A549 (cell line): Measurements from ENCODE around the gene HCFC1R1. TPM values are rescaled to one million over a fixed set of nuclear protein-coding genes. Genes with fewer than 3 reads are reported as not detected.

Experiments
- ATAC-seq, 2 experiments: fragments of 200-7000 bp in 1 of 2; fragments of >200 bp in 1 of 2; cut with Nextera tagmentation in 1 of 2; cut with Tn5 transposase in 1 of 2; 3 replicates each; pipeline versions ENCODE4 v1.8.0 to v1.9.1; 2018 to 2020; ENCODE audit warnings: mild to moderate bottlenecking in 1 of 2, moderate library complexity in 1 of 2
- CTCF ChIA-PET: fragments of 300-600 bp; sonication (Branson Sonifier 250); formaldehyde crosslinking; extraction: SDS; loops from one replicate; lab custom pipeline; 2021; ENCODE audit warnings: antibody characterized with exemption, inconsistent platforms; lab: Yijun Ruan, JAX
- POLR2A ChIA-PET: fragments of 350-600 bp; formaldehyde crosslinking; extraction: SDS; loops from one replicate; lab custom pipeline; 2021; ENCODE audit warnings: antibody characterized with exemption, inconsistent platforms; lab: Yijun Ruan, JAX
- DNase-seq, 2 experiments: peaks; one replicate each; pipeline versions ENCODE4 v3.0.0 to v3.0.0-alpha.2; 2011 to 2016; ENCODE audit warnings: low read depth in 1 of 2, low spot score in 1 of 2
- FAIRE-seq: peaks from 2 replicates; lab custom pipeline; 2011; peaks lifted over from hg19 to GRCh38; lab: Jason Lieb, UNC
- H3K27ac ChIP-seq, 2 experiments: fragments of >200 bp; sonication (Bioruptor Twin); formaldehyde crosslinking; 3 replicates each; pipeline ENCODE4 v1.5.1; 2016 to 2017
- H3K4me1 ChIP-seq: fragments of >200 bp; sonication (Bioruptor Twin); formaldehyde crosslinking; 3 replicates; pipeline ENCODE4 v1.6.1; 2016
- H3K4me2 ChIP-seq: fragments of >200 bp; sonication (Bioruptor Twin); formaldehyde crosslinking; 3 replicates; pipeline ENCODE4 v1.6.1; 2016
- H3K4me3 ChIP-seq: fragments of >200 bp; sonication (Bioruptor Twin); formaldehyde crosslinking; 3 replicates; pipeline ENCODE4 v1.5.1; 2016
- H3K9me3 ChIP-seq: fragments of >200 bp; sonication (Bioruptor Twin); formaldehyde crosslinking; 3 replicates; pipeline ENCODE4 v1.6.1; 2016
- BHLHE40 ChIP-seq: IDR thresholded peaks from 2 replicates; pipeline ENCODE4 v1.6.1; 2012; ENCODE audit warnings: low read depth, low read length, inconsistent platforms
- CBX2 ChIP-seq: fragments of 200-600 bp; sonication (generic); IDR thresholded peaks from 2 replicates; pipeline ENCODE4 v1.6.1; 2016; ENCODE audit warnings: low read depth, mild to moderate bottlenecking, borderline replicate concordance
- CEBPB ChIP-seq, 2 experiments: fragments of >200 bp in 1 of 2; sonication (Bioruptor Twin) in 1 of 2; formaldehyde crosslinking in 1 of 2; IDR thresholded peaks; 2 replicates each; pipeline ENCODE4 v1.6.1; 2012 to 2016
- CHD2 ChIP-seq: fragments of 150-350 bp; IDR thresholded peaks from 2 replicates; pipeline ENCODE4 v1.6.1; 2014; ENCODE audit warnings: low read length; ENCODE audit not compliant: partially characterized antibody
- FOSL2 ChIP-seq, 2 experiments: fragments of 450-650 bp in 1 of 2; fragments of >200 bp in 1 of 2; sonication (Bioruptor Twin) in 1 of 2; formaldehyde crosslinking; IDR thresholded peaks; 2 replicates each; pipeline versions ENCODE4 v1.5.0 to v1.6.1; 2016 to 2020; ENCODE audit warnings: mild to moderate bottlenecking in 1 of 2, moderate library complexity in 1 of 2
- GATA3 ChIP-seq: IDR thresholded peaks from 2 replicates; pipeline ENCODE4 v1.6.1; 2012; ENCODE audit warnings: borderline replicate concordance
- HDAC2 ChIP-seq: fragments of 200-600 bp; sonication (generic); IDR thresholded peaks from 2 replicates; pipeline ENCODE4 v1.6.1; 2016
- HOXB5 ChIP-seq: fragments of 250-450 bp; sonication (Bioruptor Pico); IDR thresholded peaks from 2 replicates; pipeline ENCODE4 v1.5.0; 2020; ENCODE audit warnings: mild to moderate bottlenecking, moderate library complexity
- KDM1A ChIP-seq: fragments of 200-600 bp; sonication (generic); IDR thresholded peaks from 2 replicates; pipeline ENCODE4 v1.6.1; 2016; ENCODE audit warnings: low read depth, mild to moderate bottlenecking
- KDM5A ChIP-seq: fragments of 200-600 bp; sonication (generic); IDR thresholded peaks from 2 replicates; pipeline ENCODE4 v1.6.1; 2016; ENCODE audit warnings: antibody characterized with exemption, mild to moderate bottlenecking
- MAFK ChIP-seq: fragments of 450-650 bp; IDR thresholded peaks from 2 replicates; pipeline ENCODE4 v1.6.1; 2014; ENCODE audit not compliant: partially characterized antibody
- MYC ChIP-seq: IDR thresholded peaks from 2 replicates; pipeline ENCODE4 v1.6.1; 2012; ENCODE audit warnings: mild to moderate bottlenecking, inconsistent platforms, low read length, improper control_type of control experiment, borderline replicate concordance
- NPAS2 ChIP-seq: fragments of 250-450 bp; sonication (Bioruptor Pico); IDR thresholded peaks from 2 replicates; pipeline ENCODE4 v1.8.0; 2022; ENCODE audit warnings: mild to moderate bottlenecking, moderate library complexity, borderline replicate concordance
- NR3C1 ChIP-seq: fragments of >200 bp; sonication (Bioruptor Twin); formaldehyde crosslinking; IDR thresholded peaks from 3 replicates; pipeline ENCODE4 v1.6.1; 2017
- PHF8 ChIP-seq: fragments of 200-600 bp; sonication (generic); IDR thresholded peaks from 2 replicates; pipeline ENCODE4 v1.6.1; 2016; ENCODE audit warnings: low read depth, mild to moderate bottlenecking, antibody characterized with exemption, moderate library complexity, borderline replicate concordance
- RCOR1 ChIP-seq: fragments of 150-350 bp; IDR thresholded peaks from 2 replicates; pipeline ENCODE4 v1.6.1; 2014; ENCODE audit warnings: antibody characterized with exemption, low read length, low read depth
- RFX5 ChIP-seq: fragments of 450-650 bp; IDR thresholded peaks from 2 replicates; pipeline ENCODE4 v1.7.1; 2014; ENCODE audit warnings: antibody characterized with exemption, mild to moderate bottlenecking, moderate library complexity
- SREBF2 ChIP-seq: fragments of 450-650 bp; IDR thresholded peaks from 2 replicates; pipeline ENCODE4 v1.6.1; 2014; ENCODE audit warnings: mild to moderate bottlenecking, moderate library complexity
- USF2 ChIP-seq: fragments of 450-650 bp; IDR thresholded peaks from 2 replicates; pipeline ENCODE4 v1.6.1; 2014; ENCODE audit warnings: antibody characterized with exemption
- ZC3H11A ChIP-seq: fragments of 450-650 bp; IDR thresholded peaks from 2 replicates; pipeline ENCODE4 v1.6.1; 2014; ENCODE audit warnings: antibody characterized with exemption, mild to moderate bottlenecking
- ZNF302 ChIP-seq: fragments of 250-450 bp; sonication (Bioruptor Pico); IDR thresholded peaks from 2 replicates; pipeline ENCODE4 v1.9.0; 2021; ENCODE audit warnings: inconsistent platforms, mild to moderate bottlenecking, moderate library complexity
- ZSCAN20 ChIP-seq: fragments of 250-450 bp; sonication (Bioruptor Pico); IDR thresholded peaks from 2 replicates; pipeline ENCODE4 v1.8.0; 2022; ENCODE audit warnings: mild to moderate bottlenecking, moderate library complexity
- WGBS: methylation state at CpG from one replicate; pipeline ENCODE4 v1.1.6; 2017; ENCODE audit errors: missing lambda C conversion rate; 5-methylcytosine and 5-hydroxymethylcytosine counted together
- polyA plus RNA-seq, 4 experiments: library from polyadenylated mRNA; depleted of rRNA in 3 of 4; stranded (reverse); fragments of >200 nt; fragmentation: RNase III in 1 of 4; extraction: RNeasy Plus Mini Kit Qiagen cat#74134 plus additional on column Dnase treatment in 1 of 4; gene quantifications; 2 replicates in 3 of 4; 3 replicates in 1 of 4; pipeline ENCODE4 v1.2.3, GENCODE V29; 2011 to 2017
- TF ChIP-seq, protein P1 (sequence below): fragments of >200 bp; sonication (Bioruptor Twin); formaldehyde crosslinking; IDR thresholded peaks from 3 replicates; pipeline ENCODE4 v1.6.1; 2016
- TF ChIP-seq, protein P2 (sequence below): IDR thresholded peaks from 2 replicates; pipeline ENCODE4 v1.6.1; 2012

Gene HCFC1R1
- polyA plus RNA-seq, 2 of the 4 experiments (the other 2 are of a cell fraction): 46.4 to 179 TPM

- DNase-seq (no peak), FAIRE-seq (no peak), ATAC-seq (no peak)
- ChIA-PET POLR2A (interaction anchor here (1.0 kb wide), 1 partner anchor 13 kb away, joined by 3 read pairs; no protein-coding TSS in a partner anchor), CTCF (interaction anchor here (1.2 to 3.4 kb wide), 2 partner anchors 10 to 30 kb away, joined by 3 to 16 read pairs; no protein-coding TSS in a partner anchor)
- H3K4me1 ChIP-seq: peaks cover 15% of the 10 kb centered on the region
- 78% methylated on average over 11 of the region's 12 CpGs for WGBS
- H3K4me3 ChIP-seq: no peak overlapping the region
- no peak for TF ChIP-seq PHF8
- TF ChIP-seq SREBF2: no peak
- no peak for TF ChIP-seq CHD2
- no peak overlapping the region for H3K4me2 ChIP-seq
- H3K27ac ChIP-seq: peak overlapping the region in 1 of 2 experiments; percentile 58; a peak in 1 of 6 replicates
- H3K9me3 ChIP-seq: no peaks in the 10 kb centered on the region
Observed at GRCh38 chr16:3013998-3014690, 9.6 kb downstream of the HCFC1R1 start.

DNA sequence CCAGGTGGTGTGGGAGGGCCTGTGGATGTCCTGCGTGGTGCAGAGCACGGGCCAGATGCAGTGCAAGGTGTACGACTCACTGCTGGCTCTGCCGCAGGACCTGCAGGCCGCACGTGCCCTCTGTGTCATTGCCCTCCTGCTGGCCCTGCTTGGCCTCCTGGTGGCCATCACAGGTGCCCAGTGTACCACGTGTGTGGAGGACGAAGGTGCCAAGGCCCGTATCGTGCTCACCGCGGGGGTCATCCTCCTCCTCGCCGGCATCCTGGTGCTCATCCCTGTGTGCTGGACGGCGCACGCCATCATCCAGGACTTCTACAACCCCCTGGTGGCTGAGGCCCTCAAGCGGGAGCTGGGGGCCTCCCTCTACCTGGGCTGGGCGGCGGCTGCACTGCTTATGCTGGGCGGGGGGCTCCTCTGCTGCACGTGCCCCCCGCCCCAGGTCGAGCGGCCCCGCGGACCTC lies 10.2 kb downstream of the HCFC1R1 start:
- FAIRE-seq (no peak), DNase-seq (no peak), ATAC-seq (peak; percentile 47 to 50)
- WGBS: 67% methylated on average over 18 of the region's 27 CpGs
- ChIA-PET CTCF (interaction anchor here (1.2 to 3.4 kb wide), 2 partner anchors 10 to 29 kb away, joined by 3 to 16 read pairs; no protein-coding TSS in a partner anchor), POLR2A (interaction anchor here (1.0 kb wide), 1 partner anchor 14 kb away, joined by 3 read pairs; no protein-coding TSS in a partner anchor)
- TF ChIP-seq BHLHE40 (peak; percentile 76), FOSL2 (IDR thresholded peaks at IDR 0.05) (no peak), FOSL2 (CRISPR knock-in tag; IDR thresholded peaks at IDR 0.05) (no peak), SREBF2 (no peak), USF2 (peak; percentile 50; the same call in 1 of the 2 replicates), RFX5 (no peak), KDM1A (no peak), KDM5A (no peak), ZC3H11A (no peak), NR3C1 (no peak), NPAS2 (CRISPR knock-in tag) (no peak), MAFK (no peak), ZNF302 (CRISPR knock-in tag) (no peak)
- TF ChIP-seq, protein P1, sequence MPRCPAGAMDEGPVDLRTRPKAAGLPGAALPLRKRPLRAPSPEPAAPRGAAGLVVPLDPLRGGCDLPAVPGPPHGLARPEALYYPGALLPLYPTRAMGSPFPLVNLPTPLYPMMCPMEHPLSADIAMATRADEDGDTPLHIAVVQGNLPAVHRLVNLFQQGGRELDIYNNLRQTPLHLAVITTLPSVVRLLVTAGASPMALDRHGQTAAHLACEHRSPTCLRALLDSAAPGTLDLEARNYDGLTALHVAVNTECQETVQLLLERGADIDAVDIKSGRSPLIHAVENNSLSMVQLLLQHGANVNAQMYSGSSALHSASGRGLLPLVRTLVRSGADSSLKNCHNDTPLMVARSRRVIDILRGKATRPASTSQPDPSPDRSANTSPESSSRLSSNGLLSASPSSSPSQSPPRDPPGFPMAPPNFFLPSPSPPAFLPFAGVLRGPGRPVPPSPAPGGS: no peak
- TF ChIP-seq, protein P2, sequence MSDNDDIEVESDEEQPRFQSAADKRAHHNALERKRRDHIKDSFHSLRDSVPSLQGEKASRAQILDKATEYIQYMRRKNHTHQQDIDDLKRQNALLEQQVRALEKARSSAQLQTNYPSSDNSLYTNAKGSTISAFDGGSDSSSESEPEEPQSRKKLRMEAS: peak; percentile 73
- Histone ChIP-seq H3K4me1 (peaks cover 15% of the 10 kb centered on the region), H3K4me2 (peak overlapping the region; percentile 36; the same call in 2 of the 3 replicates), H3K27ac (peak overlapping the region in 1 of 2 experiments; percentile 58; a peak in 3 of 6 replicates), H3K4me3 (no peak overlapping the region), H3K9me3 (no peaks in the 10 kb centered on the region)

- TF ChIP-seq BHLHE40 (no peak), USF2 (no peak), RCOR1 (no peak), CEBPB (IDR thresholded peaks at IDR 0.05) (no peak), NPAS2 (CRISPR knock-in tag) (no peak), CHD2 (no peak), SREBF2 (no peak), HDAC2 (no peak), ZSCAN20 (CRISPR knock-in tag) (no peak), MYC (no peak), GATA3 (no peak), HOXB5 (CRISPR knock-in tag) (no peak), RFX5 (no peak), CBX2 (no peak)
- TF ChIP-seq, protein P1: no peak
- TF ChIP-seq, all 56 proteins: peak for 0
- CTCF ChIA-PET: interaction anchor here (13.6 to 14.8 kb wide), 2 partner anchors 8 to 17 kb away, joined by 112 to 214 read pairs; partner anchors contain the start of genes CLDN6, HCFC1R1, THOC6 and TNFRSF12A
- peaks cover 15% of the 10 kb centered on the region for H3K4me1 ChIP-seq
- H3K27ac ChIP-seq: peak within 1 kb of the TSS in 1 of 2 experiments; percentile 58; a peak in 3 of 6 replicates
- POLR2A ChIA-PET: interaction anchor here (3.7 kb wide), 1 partner anchor 8 kb away, joined by 31 read pairs; the partner anchor contains the start of gene TNFRSF12A
- DNase-seq: no peak
- ATAC-seq: peak; percentile 22 to 51; a peak in 5 of 6 replicates
- peak within 1 kb of the TSS; percentile 36; the same call in 2 of the 3 replicates for H3K4me2 ChIP-seq
- 73% methylated on average over 17 of the region's 27 CpGs for WGBS
- no peaks in the 10 kb centered on the region for H3K9me3 ChIP-seq
- no peak within 1 kb of the TSS for H3K4me3 ChIP-seq
- FAIRE-seq: no peak
Observed at GRCh38 chr16:3012828-3013420, 10.8 kb downstream of the HCFC1R1 start, which contains the start of gene CLDN9. CLDN9 (plus strand) TSS chr16:3012923; CDS start chr16:3013363, 440 bp downstream.
